ENCODE data around the gene RNF212.

DNA sequence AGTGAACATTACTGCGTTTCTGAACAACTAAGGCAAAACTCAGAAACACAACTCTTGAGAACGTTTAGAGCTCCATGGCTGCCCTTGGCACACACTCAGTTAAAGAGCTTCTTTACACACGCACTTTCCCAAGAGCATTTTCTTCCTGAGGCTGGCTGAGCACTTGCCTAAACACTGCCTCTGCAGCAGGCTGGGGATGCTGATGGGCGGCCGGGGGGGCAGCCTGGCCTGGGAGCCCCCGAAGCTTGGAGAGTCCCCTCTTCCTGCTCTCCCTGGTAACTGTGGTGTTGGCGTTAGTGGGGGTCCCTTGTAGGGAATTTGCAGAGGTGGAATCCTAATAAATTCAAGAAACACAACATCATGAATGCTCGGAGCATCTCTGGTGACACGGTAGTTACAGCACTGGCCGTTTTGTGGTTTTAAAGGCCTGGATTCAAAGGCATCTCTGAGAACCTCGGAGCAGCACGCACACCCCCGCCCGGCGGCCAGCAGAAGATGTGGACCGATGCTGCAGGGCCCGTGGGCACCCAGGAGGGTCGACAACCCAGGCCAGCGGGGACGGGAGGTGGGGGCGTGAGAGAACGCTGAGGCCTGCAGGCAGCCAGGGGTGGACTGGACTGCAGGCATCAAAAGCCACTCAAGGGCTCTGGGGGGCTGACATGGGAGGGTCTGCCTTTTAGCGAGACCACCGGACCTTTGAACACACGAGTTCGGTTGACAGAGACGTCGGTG, 56.5 kb downstream of the RNF212 start:
- TF ChIP-seq, protein P1, sequence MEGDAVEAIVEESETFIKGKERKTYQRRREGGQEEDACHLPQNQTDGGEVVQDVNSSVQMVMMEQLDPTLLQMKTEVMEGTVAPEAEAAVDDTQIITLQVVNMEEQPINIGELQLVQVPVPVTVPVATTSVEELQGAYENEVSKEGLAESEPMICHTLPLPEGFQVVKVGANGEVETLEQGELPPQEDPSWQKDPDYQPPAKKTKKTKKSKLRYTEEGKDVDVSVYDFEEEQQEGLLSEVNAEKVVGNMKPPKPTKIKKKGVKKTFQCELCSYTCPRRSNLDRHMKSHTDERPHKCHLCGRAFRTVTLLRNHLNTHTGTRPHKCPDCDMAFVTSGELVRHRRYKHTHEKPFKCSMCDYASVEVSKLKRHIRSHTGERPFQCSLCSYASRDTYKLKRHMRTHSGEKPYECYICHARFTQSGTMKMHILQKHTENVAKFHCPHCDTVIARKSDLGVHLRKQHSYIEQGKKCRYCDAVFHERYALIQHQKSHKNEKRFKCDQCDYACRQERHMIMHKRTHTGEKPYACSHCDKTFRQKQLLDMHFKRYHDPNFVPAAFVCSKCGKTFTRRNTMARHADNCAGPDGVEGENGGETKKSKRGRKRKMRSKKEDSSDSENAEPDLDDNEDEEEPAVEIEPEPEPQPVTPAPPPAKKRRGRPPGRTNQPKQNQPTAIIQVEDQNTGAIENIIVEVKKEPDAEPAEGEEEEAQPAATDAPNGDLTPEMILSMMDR (IDR thresholded peaks at IDR 0.05; ENCODE audit: extremely low read depth in 1 of 2, insufficient read depth in 1 of 2, low read depth in 1 of 2, low read length in 2 of 2), result no peak
- TF ChIP-seq FOS (IDR thresholded peaks at IDR 0.05; ENCODE audit: borderline replicate concordance, insufficient read depth, low read length), result no peak
- TF ChIP-seq EZH2 (IDR thresholded peaks at IDR 0.05; ENCODE audit: borderline replicate concordance, low read depth, low read length, severe bottlenecking), result no peak
- TF ChIP-seq POLR2AphosphoS5 (IDR thresholded peaks at IDR 0.05; ENCODE audit: insufficient read depth, low read depth, low read length), result no peak
- TF ChIP-seq POLR2A (IDR thresholded peaks at IDR 0.05; ENCODE audit: low read depth, low read length), result no peak
- TF ChIP-seq MYC (IDR thresholded peaks at IDR 0.05; ENCODE audit: low read depth, low read length), result no peak
- no peak for TF ChIP-seq MAX (IDR thresholded peaks at IDR 0.05; ENCODE audit: insufficient read depth, insufficient read length)
- no peak for TF ChIP-seq JUN (IDR thresholded peaks at IDR 0.05; ENCODE audit: borderline replicate concordance, insufficient read depth, insufficient read length, low read depth)
